ENCODE results near the gene SARM1. TPM values are rescaled to one million over a fixed set of nuclear protein-coding genes. Genes with fewer than 3 reads are reported as not detected.

Gene SARM1
- total and polyA plus RNA-seq, 4 donors, result 4.9 to 20.3 (median 12.4) TPM

- no peak for ATAC-seq (ENCODE audit: low FRiP score)
- Histone ChIP-seq H3K36me3 (ENCODE audit: control insufficient read depth in 1 of 2, insufficient read depth in 2 of 2, low read length in 1 of 2) (no peaks in the 10 kb centered on the region), H3K27ac (ENCODE audit: low read depth in 1 of 2, low read length in 2 of 2) (no peak overlapping the region), H3K4me1 (ENCODE audit: control insufficient read depth in 1 of 2, insufficient read depth in 2 of 2, low read length in 2 of 2) (no peaks in the 10 kb centered on the region), H3K4me3 (ENCODE audit: low read length in 2 of 2) (no peak overlapping the region), H3K27me3 (ENCODE audit: control insufficient read depth in 1 of 2, insufficient read depth in 2 of 2, low read length in 1 of 2) (no peaks in the 10 kb centered on the region), H3K9me3 (ENCODE audit: control insufficient read depth, low read length) (no peaks in the 10 kb centered on the region)
- intact Hi-C loops (cut with DNase I), result no loop called here
- no peak for DNase-seq
- 90 to 91% methylated on average over 23 of the region's 23 CpGs for WGBS, 2 donors
Measured at GRCh38 chr17:28368915-28369683, 2.4 kb upstream of the SARM1 start.

GRCh38 chr17:28369684-28370034 is 1.8 kb upstream of the SARM1 start:
- H3K9me3 ChIP-seq (ENCODE audit: control insufficient read depth, low read length), result no peaks in the 10 kb centered on the region
- no peak overlapping the region for H3K4me3 ChIP-seq (ENCODE audit: low read length in 2 of 2)
- DNase-seq (no peak), ATAC-seq (ENCODE audit: low FRiP score) (no peak)
- no peaks in the 10 kb centered on the region for H3K36me3 ChIP-seq (ENCODE audit: control insufficient read depth in 1 of 2, insufficient read depth in 2 of 2, low read length in 1 of 2)
- WGBS, 2 donors, result 69 to 72% methylated on average over 10 of the region's 10 CpGs
- intact Hi-C loops (cut with DNase I), result no loop called here
- H3K4me1 ChIP-seq (ENCODE audit: control insufficient read depth in 1 of 2, insufficient read depth in 2 of 2, low read length in 2 of 2), result no peaks in the 10 kb centered on the region
- no peak overlapping the region for H3K27ac ChIP-seq (ENCODE audit: low read depth in 1 of 2, low read length in 2 of 2)
- H3K27me3 ChIP-seq (ENCODE audit: control insufficient read depth in 1 of 2, insufficient read depth in 2 of 2, low read length in 1 of 2), result no peaks in the 10 kb centered on the region

- H3K27me3 ChIP-seq (ENCODE audit: control insufficient read depth in 1 of 2, insufficient read depth in 2 of 2, low read length in 1 of 2), result no peaks in the 10 kb centered on the region
- no peaks in the 10 kb centered on the region for H3K4me1 ChIP-seq (ENCODE audit: control insufficient read depth in 1 of 2, insufficient read depth in 2 of 2, low read length in 2 of 2)
- H3K27ac ChIP-seq (ENCODE audit: low read depth in 1 of 2, low read length in 2 of 2), result peak within 1 kb of the TSS; percentile 31 to 46
- ATAC-seq (ENCODE audit: low FRiP score), result no peak
- H3K36me3 ChIP-seq (ENCODE audit: control insufficient read depth in 1 of 2, insufficient read depth in 2 of 2, low read length in 1 of 2), result no peaks in the 10 kb centered on the region
- H3K4me3 ChIP-seq (ENCODE audit: low read length in 2 of 2), result no peak within 1 kb of the TSS
- intact Hi-C loops (cut with DNase I), result no loop called here
- no peak for DNase-seq
- H3K9me3 ChIP-seq (ENCODE audit: control insufficient read depth, low read length), result no peaks in the 10 kb centered on the region
- WGBS, 2 donors, result 21 to 22% methylated on average over 8 of the region's 8 CpGs
Measured at GRCh38 chr17:28370035-28370743, 1.3 kb upstream of the SARM1 start, which contains the start of gene VTN. VTN (minus strand) TSS chr17:28370307; CDS start chr17:28370203, 104 bp downstream.

- Histone ChIP-seq H3K4me1 (ENCODE audit: control insufficient read depth in 1 of 2, insufficient read depth in 2 of 2, low read length in 2 of 2) (no peaks in the 10 kb centered on the region), H3K4me3 (ENCODE audit: low read length in 2 of 2) (no peak overlapping the region)
Measured at GRCh38 chr17:28370744-28371103, 770 bp upstream of the SARM1 start.

GRCh38 chr17:28372203-28372944 is 880 bp downstream of the SARM1 start:
- intact Hi-C loops (cut with DNase I), result no loop called here
- 0 to 5% methylated on average over 37 to 53 of the region's 53 CpGs for WGBS, 2 donors
- H3K36me3 ChIP-seq (ENCODE audit: control insufficient read depth in 1 of 2, insufficient read depth in 2 of 2, low read length in 1 of 2), result no peaks in the 10 kb centered on the region
- DNase-seq (peak in 1 of 2 donors; percentile 84), ATAC-seq (ENCODE audit: low FRiP score) (no peak)
- no peak overlapping the region for H3K27ac ChIP-seq (ENCODE audit: low read depth in 1 of 2, low read length in 2 of 2)
- no peaks in the 10 kb centered on the region for H3K4me1 ChIP-seq (ENCODE audit: control insufficient read depth in 1 of 2, insufficient read depth in 2 of 2, low read length in 2 of 2)
- no peaks in the 10 kb centered on the region for H3K9me3 ChIP-seq (ENCODE audit: control insufficient read depth, low read length)
- H3K27me3 ChIP-seq (ENCODE audit: control insufficient read depth in 1 of 2, insufficient read depth in 2 of 2, low read length in 1 of 2), result no peaks in the 10 kb centered on the region
- H3K4me3 ChIP-seq (ENCODE audit: low read length in 2 of 2), result peak overlapping the region; percentile 51 to 55

More at GRCh38 chr17:28370744-28371103, 770 bp upstream of the SARM1 start:
- Histone ChIP-seq H3K9me3 (ENCODE audit: control insufficient read depth, low read length) (no peaks in the 10 kb centered on the region), H3K27me3 (ENCODE audit: control insufficient read depth in 1 of 2, insufficient read depth in 2 of 2, low read length in 1 of 2) (no peaks in the 10 kb centered on the region), H3K36me3 (ENCODE audit: control insufficient read depth in 1 of 2, insufficient read depth in 2 of 2, low read length in 1 of 2) (no peaks in the 10 kb centered on the region), H3K27ac (ENCODE audit: low read depth in 1 of 2, low read length in 2 of 2) (peak overlapping the region; percentile 5 to 31)
- ATAC-seq (ENCODE audit: low FRiP score) (no peak), DNase-seq (no peak)
- 66% methylated on average over 1 of the region's 1 CpG for WGBS, 2 donors
- intact Hi-C loops (cut with DNase I), result no loop called here

- H3K4me1 ChIP-seq (ENCODE audit: control insufficient read depth in 1 of 2, insufficient read depth in 2 of 2, low read length in 2 of 2), result no peaks in the 10 kb centered on the region
- intact Hi-C loops (cut with DNase I), result no loop called here
- H3K36me3 ChIP-seq (ENCODE audit: control insufficient read depth in 1 of 2, insufficient read depth in 2 of 2, low read length in 1 of 2), result no peaks in the 10 kb centered on the region
- no peak for DNase-seq
- no peaks in the 10 kb centered on the region for H3K27me3 ChIP-seq (ENCODE audit: control insufficient read depth in 1 of 2, insufficient read depth in 2 of 2, low read length in 1 of 2)
- WGBS, 2 donors, result 54 to 61% methylated on average over 6 of the region's 6 CpGs
- no peaks in the 10 kb centered on the region for H3K9me3 ChIP-seq (ENCODE audit: control insufficient read depth, low read length)
- no peak overlapping the region for H3K27ac ChIP-seq (ENCODE audit: low read depth in 1 of 2, low read length in 2 of 2)
- no peak overlapping the region for H3K4me3 ChIP-seq (ENCODE audit: low read length in 2 of 2)
- no peak for ATAC-seq (ENCODE audit: low FRiP score)
Measured at GRCh38 chr17:28372945-28373274, 1.4 kb downstream of the SARM1 start.

- Histone ChIP-seq H3K27ac (ENCODE audit: low read depth in 1 of 2, low read length in 2 of 2) (no peak overlapping the region), H3K36me3 (ENCODE audit: control insufficient read depth in 1 of 2, insufficient read depth in 2 of 2, low read length in 1 of 2) (no peaks in the 10 kb centered on the region), H3K4me1 (ENCODE audit: control insufficient read depth in 1 of 2, insufficient read depth in 2 of 2, low read length in 2 of 2) (no peaks in the 10 kb centered on the region), H3K4me3 (ENCODE audit: low read length in 2 of 2) (no peak overlapping the region), H3K9me3 (ENCODE audit: control insufficient read depth, low read length) (no peaks in the 10 kb centered on the region), H3K27me3 (ENCODE audit: control insufficient read depth in 1 of 2, insufficient read depth in 2 of 2, low read length in 1 of 2) (no peaks in the 10 kb centered on the region)
- intact Hi-C loops (cut with DNase I), result no loop called here
- 86 to 89% methylated on average over 10 of the region's 10 CpGs for WGBS, 2 donors
- peak in 1 of 2 donors; percentile 21 for DNase-seq
- no peak for ATAC-seq (ENCODE audit: low FRiP score)
Measured at GRCh38 chr17:28379814-28380801, 8.6 kb downstream of the SARM1 start.

Measured in aorta (tissue), 5 donors.